A549 treated with Mapracorat at 1 μM for 4 hours (cell line): ENCODE data around the gene MYH9. TPM values are rescaled to one million over a fixed set of nuclear protein-coding genes. Genes with fewer than 3 reads are reported as not detected.

Source experiments
- total RNA-seq: library from RNA; stranded (reverse); fragments of 200-300 nt; extraction: Qiagen RNA extraction; gene quantifications from 5 replicates; pipeline ENCODE4 v1.2.3, GENCODE V29; 2022

MYH9 gene
- 156 to 170 TPM (median 162 TPM) in 5 replicates for total RNA-seq

DNA sequence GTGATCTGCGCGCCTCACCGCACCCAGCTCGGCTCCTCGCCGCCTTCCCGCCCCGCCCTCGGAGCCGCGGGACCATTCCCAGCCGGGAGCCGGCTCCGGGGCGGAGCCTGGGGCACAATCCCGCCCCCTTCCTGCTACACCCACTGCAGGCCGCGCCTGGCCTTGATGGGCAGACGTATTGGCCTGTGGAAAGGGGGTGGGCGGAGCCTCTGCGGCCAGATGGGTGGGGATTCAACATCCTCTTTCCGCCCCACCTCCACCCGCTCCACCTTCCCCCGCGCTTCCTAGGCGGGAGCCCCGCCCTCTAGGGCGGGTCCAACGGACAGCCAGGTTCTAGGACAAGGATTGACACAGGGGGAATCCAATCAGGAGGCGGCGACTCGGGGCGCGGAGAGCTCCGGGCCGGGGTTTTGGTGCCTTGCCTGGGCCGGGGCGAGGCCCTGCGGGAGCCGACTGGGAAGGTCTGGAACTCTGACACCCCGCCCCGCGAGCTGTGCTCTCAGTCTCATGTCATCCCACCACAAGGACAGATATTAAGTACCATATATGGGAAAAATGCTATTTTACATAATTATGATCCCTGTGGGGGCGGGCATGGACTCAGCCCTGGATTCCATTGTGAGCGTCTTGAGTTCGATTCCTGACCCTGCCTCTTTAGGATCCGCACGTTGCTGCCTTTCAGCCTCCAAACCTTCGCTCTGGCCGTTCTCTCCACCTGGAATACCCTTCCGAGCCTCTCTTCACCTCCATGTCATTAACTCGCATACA lies at the start of gene MYH9:
Gene MYH9, minus strand, starts transcription at position 9 of the 768 bp plus-strand sequence. CDS start 38,731 bp downstream, outside the sequence.

GRCh38 chr22:36252754-36253522 lies 134.8 kb downstream of the MYH9 start, which contains the start of gene APOL1:
TSS of gene APOL1 (plus strand) at chr22:36253133. CDS start at chr22:36254956, 1,823 bp downstream.

GRCh38 chr22:36239401-36240171 lies 148.2 kb downstream of the MYH9 start, which contains the start of gene APOL2:
TSS of gene APOL2 (minus strand) at chr22:36239527. CDS start at chr22:36233162, 6,365 bp downstream.

Other genes with a start within 250 kb of the MYH9 start
- not detected in 5 replicates for gene APOL3, start 227.2 kb downstream of the MYH9 start, total RNA-seq
- gene APOL4, start 186.2 kb downstream of the MYH9 start, total RNA-seq = 0.12 TPM in 1 of 5 replicates, not detected in the others
- 50.2 to 64.4 TPM (median 57.0 TPM) in 5 replicates for gene APOL2, start 148.4 kb downstream of the MYH9 start, total RNA-seq
- gene APOL1, start 134.8 kb downstream of the MYH9 start, total RNA-seq = 13.6 to 18.1 TPM (median 15.9 TPM) in 5 replicates
- 55.6 to 71.6 TPM (median 68.9 TPM) in 5 replicates for gene TXN2, start 93.7 kb upstream of the MYH9 start, total RNA-seq
- gene FOXRED2, start 119.1 kb upstream of the MYH9 start, total RNA-seq = 10.6 to 16.0 TPM (median 15.6 TPM) in 5 replicates
- gene EIF3D, start 141.2 kb upstream of the MYH9 start, total RNA-seq = 142 to 191 TPM (median 148 TPM) in 5 replicates